Tibial nerve (tissue), 3 donors: ENCODE results near the gene KHDRBS2.

Experiments
- CTCF ChIP-seq, 5 experiments: fragments of 200-600 bp in 3 of 5; fragments of 450-650 bp in 2 of 5; sonication (generic) in 3 of 5; IDR thresholded peaks; one replicate each; pipeline ENCODE4 v1.5.1; 2016 to 2019; ENCODE audit warnings: antibody characterized with exemption in 5 of 5, mild to moderate bottlenecking in 3 of 5, moderate library complexity in 2 of 5
- POLR2A ChIP-seq, 2 donors: fragments of 450-650 bp; IDR thresholded peaks; one replicate each; pipeline ENCODE4 v1.6.1; 2017; ENCODE audit warnings: antibody characterized with exemption in 2 of 2, mild to moderate bottlenecking in 2 of 2, moderate library complexity in 2 of 2

GRCh38 chr6:62236784-62237183 is 49.2 kb downstream of the KHDRBS2 start:
- TF ChIP-seq CTCF (IDR thresholded peaks at IDR 0.05) (no peak), POLR2A (IDR thresholded peaks at IDR 0.05) (no peak)
